ENCODE data around the gene DGUOK.

The DGUOK gene

DNA sequence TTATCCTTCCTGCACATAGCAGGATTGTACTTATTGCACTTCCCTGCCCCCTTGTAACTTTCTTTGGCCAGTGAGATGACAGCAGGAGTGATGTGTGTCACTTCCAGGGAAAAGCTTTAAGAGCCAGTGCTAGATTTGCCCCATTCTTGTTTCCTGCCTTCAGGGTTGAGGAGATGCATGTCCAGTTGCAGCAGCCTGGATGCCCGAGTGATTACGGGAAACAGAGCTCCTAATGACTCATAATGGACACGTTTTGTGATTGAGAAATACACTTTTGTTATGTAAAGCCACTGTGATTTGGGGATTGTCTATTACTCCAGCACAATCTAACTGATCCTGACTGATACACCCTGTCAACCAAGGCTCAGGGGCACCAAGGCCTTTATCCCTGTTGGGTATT, 53.0 kb downstream of the DGUOK start:
- TF ChIP-seq, protein P1, sequence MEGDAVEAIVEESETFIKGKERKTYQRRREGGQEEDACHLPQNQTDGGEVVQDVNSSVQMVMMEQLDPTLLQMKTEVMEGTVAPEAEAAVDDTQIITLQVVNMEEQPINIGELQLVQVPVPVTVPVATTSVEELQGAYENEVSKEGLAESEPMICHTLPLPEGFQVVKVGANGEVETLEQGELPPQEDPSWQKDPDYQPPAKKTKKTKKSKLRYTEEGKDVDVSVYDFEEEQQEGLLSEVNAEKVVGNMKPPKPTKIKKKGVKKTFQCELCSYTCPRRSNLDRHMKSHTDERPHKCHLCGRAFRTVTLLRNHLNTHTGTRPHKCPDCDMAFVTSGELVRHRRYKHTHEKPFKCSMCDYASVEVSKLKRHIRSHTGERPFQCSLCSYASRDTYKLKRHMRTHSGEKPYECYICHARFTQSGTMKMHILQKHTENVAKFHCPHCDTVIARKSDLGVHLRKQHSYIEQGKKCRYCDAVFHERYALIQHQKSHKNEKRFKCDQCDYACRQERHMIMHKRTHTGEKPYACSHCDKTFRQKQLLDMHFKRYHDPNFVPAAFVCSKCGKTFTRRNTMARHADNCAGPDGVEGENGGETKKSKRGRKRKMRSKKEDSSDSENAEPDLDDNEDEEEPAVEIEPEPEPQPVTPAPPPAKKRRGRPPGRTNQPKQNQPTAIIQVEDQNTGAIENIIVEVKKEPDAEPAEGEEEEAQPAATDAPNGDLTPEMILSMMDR (conservative IDR thresholded peaks at IDR 0.05): no peak
- peak overlapping the region; percentile 32; the same call in 1 of the 2 replicates for H3K27ac ChIP-seq

GRCh38 chr2:73980566-73980965, 53.9 kb downstream of the DGUOK start:
- TF ChIP-seq, protein P1 (conservative IDR thresholded peaks at IDR 0.05): no peak
- H3K27ac ChIP-seq: peak overlapping the region; percentile 100

- peak overlapping the region; percentile 100 for H3K27ac ChIP-seq
Measured at GRCh38 chr2:73981081-73982001, 54.7 kb downstream of the DGUOK start.

GRCh38 chr2:73982140-73982617, 55.5 kb downstream of the DGUOK start:
- TF ChIP-seq, protein P1 (conservative IDR thresholded peaks at IDR 0.05): no peak
- H3K27ac ChIP-seq: peak overlapping the region; percentile 100

More at GRCh38 chr2:73981081-73982001, 54.7 kb downstream of the DGUOK start:
- TF ChIP-seq, protein P1 (conservative IDR thresholded peaks at IDR 0.05): no peak

- H3K27ac ChIP-seq: peak overlapping the region; percentile 100
- TF ChIP-seq, protein P1 (conservative IDR thresholded peaks at IDR 0.05): peak; percentile 24
Measured at GRCh38 chr2:73983322-73984202, 56.9 kb downstream of the DGUOK start.

DNA sequence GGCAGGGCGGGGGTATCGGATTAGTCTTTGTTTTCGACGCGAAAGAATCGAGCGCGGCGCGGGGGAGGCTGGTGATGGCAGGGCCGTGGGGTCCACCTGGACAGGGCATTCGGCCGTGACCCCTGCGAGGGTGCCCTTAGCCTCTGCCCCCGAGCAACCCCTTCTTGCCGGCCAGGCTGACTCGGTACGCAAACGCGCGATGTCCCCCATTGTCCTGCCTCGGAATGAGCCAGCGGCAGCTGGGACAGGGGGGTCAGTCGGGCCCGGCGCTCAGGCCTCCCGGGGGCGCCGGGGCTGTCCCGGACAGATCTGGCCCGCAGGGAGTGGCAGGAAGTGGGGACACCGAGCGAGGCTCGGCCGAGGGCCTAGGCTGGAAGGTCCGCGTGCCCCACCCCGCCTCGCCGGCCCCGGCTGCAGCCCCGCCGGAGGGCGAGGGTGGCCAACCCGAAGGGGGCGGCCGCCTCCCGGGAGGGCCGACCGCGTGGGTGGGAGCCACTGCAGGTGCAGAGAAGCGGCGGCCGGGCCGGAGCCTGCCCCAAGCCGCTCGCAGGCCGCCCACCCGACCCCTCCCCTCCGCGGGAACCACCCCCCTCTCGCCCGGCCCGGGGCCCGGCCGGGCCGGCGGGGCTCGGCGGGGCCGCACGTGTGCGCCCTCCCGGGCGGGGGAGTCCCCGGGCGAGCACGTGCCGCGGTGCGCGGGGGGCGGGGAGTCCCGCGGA, 57.7 kb downstream of the DGUOK start, which contains the start of gene TET3:
Gene TET3 (plus strand): TSS at position 708 of the 719 bp plus-strand sequence. CDS start 1,494 bp downstream, outside the sequence.
- H3K27ac ChIP-seq: peak within 1 kb of the TSS; percentile 100
- TF ChIP-seq, protein P1 (conservative IDR thresholded peaks at IDR 0.05): no peak

Measured in VCaP (cell line).